Astrocyte (in vitro differentiated cells and primary cell): Measurements from ENCODE around the gene SPRED2. TPM values are rescaled to one million over a fixed set of nuclear protein-coding genes. Genes with fewer than 3 reads are reported as not detected.

Experiments used
- DNase-seq: peaks from one replicate; pipeline ENCODE4 v3.0.0-alpha.2; 2010; ENCODE audit warnings: low read depth
- FAIRE-seq: peaks from 2 replicates; lab custom pipeline; 2011; peaks lifted over from hg19 to GRCh38; lab: Jason Lieb, UNC
- H2AFZ ChIP-seq: 2 replicates; pipeline ENCODE4 v1.6.0; 2012; ENCODE audit warnings: low read depth, low read length, inconsistent platforms
- H3K27ac ChIP-seq: 2 replicates; pipeline ENCODE4 v1.5.1; 2011; ENCODE audit warnings: low read depth, low read length, inconsistent platforms
- H3K27me3 ChIP-seq: 2 replicates; pipeline ENCODE4 v1.6.0; 2011; ENCODE audit warnings: low read length, inconsistent platforms; ENCODE audit not compliant: insufficient read depth
- H3K36me3 ChIP-seq: 2 replicates; pipeline ENCODE4 v1.5.1; 2011; ENCODE audit warnings: low read length, inconsistent platforms; ENCODE audit not compliant: insufficient read depth
- H3K4me1 ChIP-seq: 2 replicates; pipeline ENCODE4 v1.5.1; 2011; ENCODE audit warnings: low read length, inconsistent platforms; ENCODE audit not compliant: insufficient read depth
- H3K4me2 ChIP-seq: 2 replicates; pipeline ENCODE4 v1.6.0; 2012; ENCODE audit warnings: low read length, inconsistent platforms
- H3K4me3 ChIP-seq: 2 replicates; pipeline ENCODE4 v1.5.1; 2011; ENCODE audit warnings: low read depth, mild to moderate bottlenecking, low read length, inconsistent platforms; ENCODE audit not compliant: insufficient read depth
- H3K79me2 ChIP-seq: 2 replicates; pipeline ENCODE4 v1.6.0; 2012; ENCODE audit warnings: mild to moderate bottlenecking, low read length, inconsistent platforms; ENCODE audit not compliant: insufficient read depth
- H3K9ac ChIP-seq: 2 replicates; pipeline ENCODE4 v1.6.0; 2012; ENCODE audit warnings: mild to moderate bottlenecking, low read length, inconsistent platforms
- H3K9me3 ChIP-seq: 2 replicates; pipeline ENCODE4 v1.5.1; 2012; ENCODE audit warnings: low read depth, mild to moderate bottlenecking, low read length, inconsistent platforms; ENCODE audit not compliant: insufficient read depth
- H4K20me1 ChIP-seq: 2 replicates; pipeline ENCODE4 v1.6.0; 2012; ENCODE audit warnings: low read length, inconsistent platforms; ENCODE audit not compliant: insufficient read depth
- H3K27ac Mint-ChIP-seq: one replicate; pipeline ENCODE4 v1.8.0; 2021; ENCODE audit warnings: mild to moderate bottlenecking, mixed read lengths; ENCODE audit not compliant: unreplicated experiment
- H3K27me3 Mint-ChIP-seq: one replicate; pipeline ENCODE4 v1.8.0; 2021; ENCODE audit warnings: low read depth, mixed read lengths; ENCODE audit not compliant: unreplicated experiment
- H3K36me3 Mint-ChIP-seq: one replicate; pipeline ENCODE4 v1.8.0; 2021; ENCODE audit warnings: low read depth, mixed read lengths; ENCODE audit not compliant: unreplicated experiment
- H3K4me1 Mint-ChIP-seq: one replicate; pipeline ENCODE4 v1.8.0; 2021; ENCODE audit warnings: low read depth, mixed read lengths; ENCODE audit not compliant: unreplicated experiment
- H3K4me3 Mint-ChIP-seq: one replicate; pipeline ENCODE4 v1.8.0; 2021; ENCODE audit warnings: mild to moderate bottlenecking, moderate library complexity, mixed read lengths; ENCODE audit not compliant: unreplicated experiment
- H3K9me3 Mint-ChIP-seq: one replicate; pipeline ENCODE4 v1.8.0; 2021; ENCODE audit warnings: mild to moderate bottlenecking, mixed read lengths; ENCODE audit not compliant: unreplicated experiment
- EZH2 ChIP-seq: IDR thresholded peaks from 2 replicates; pipeline ENCODE4 v1.6.1; 2012; ENCODE audit warnings: mild to moderate bottlenecking, low read length, inconsistent platforms; ENCODE audit not compliant: insufficient read depth
- total RNA-seq: library from RNA; stranded (reverse); gene quantifications from 2 replicates; pipeline ENCODE4 v1.2.1, GENCODE V29; 2021
- TF ChIP-seq, protein P1 (sequence below): IDR thresholded peaks from 2 replicates; pipeline ENCODE4 v1.5.1; 2011; ENCODE audit warnings: low read depth, mild to moderate bottlenecking, inconsistent platforms, low read length, moderate library complexity; ENCODE audit not compliant: insufficient read depth

The SPRED2 gene
- total RNA-seq, 1 donor from 2014 or later, result 47.3 TPM

DNA sequence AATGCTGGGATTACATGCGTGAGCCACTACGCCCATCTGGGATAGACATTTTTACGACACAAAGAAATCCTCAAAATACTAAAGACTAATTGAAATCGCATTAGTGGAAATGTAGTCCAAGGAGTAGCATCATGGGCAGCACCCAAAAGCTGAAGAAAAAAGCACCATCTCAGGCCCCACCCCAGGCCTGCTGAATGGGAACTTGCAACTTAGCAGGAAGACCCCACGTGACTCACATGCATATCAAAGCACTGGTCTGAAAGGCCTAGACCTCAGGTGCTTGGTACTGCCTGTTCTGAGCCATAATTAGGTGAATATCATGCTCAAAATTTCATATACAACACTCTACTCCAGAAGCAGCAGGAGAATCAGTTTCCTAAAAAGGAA, 28.9 kb downstream of the SPRED2 start:
- peaks cover 1% of the 10 kb centered on the region for H3K9me3 Mint-ChIP-seq
- no peak overlapping the region for H3K9ac ChIP-seq
- H3K36me3 ChIP-seq, result no peaks in the 10 kb centered on the region
- H4K20me1 ChIP-seq, result peaks cover 92% of the 10 kb centered on the region
- TF ChIP-seq, protein P1, sequence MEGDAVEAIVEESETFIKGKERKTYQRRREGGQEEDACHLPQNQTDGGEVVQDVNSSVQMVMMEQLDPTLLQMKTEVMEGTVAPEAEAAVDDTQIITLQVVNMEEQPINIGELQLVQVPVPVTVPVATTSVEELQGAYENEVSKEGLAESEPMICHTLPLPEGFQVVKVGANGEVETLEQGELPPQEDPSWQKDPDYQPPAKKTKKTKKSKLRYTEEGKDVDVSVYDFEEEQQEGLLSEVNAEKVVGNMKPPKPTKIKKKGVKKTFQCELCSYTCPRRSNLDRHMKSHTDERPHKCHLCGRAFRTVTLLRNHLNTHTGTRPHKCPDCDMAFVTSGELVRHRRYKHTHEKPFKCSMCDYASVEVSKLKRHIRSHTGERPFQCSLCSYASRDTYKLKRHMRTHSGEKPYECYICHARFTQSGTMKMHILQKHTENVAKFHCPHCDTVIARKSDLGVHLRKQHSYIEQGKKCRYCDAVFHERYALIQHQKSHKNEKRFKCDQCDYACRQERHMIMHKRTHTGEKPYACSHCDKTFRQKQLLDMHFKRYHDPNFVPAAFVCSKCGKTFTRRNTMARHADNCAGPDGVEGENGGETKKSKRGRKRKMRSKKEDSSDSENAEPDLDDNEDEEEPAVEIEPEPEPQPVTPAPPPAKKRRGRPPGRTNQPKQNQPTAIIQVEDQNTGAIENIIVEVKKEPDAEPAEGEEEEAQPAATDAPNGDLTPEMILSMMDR, result no peak
- TF ChIP-seq EZH2, result no peak
- no peaks in the 10 kb centered on the region for H3K4me1 ChIP-seq
- no peaks in the 10 kb centered on the region for H3K9me3 ChIP-seq
- H3K27ac ChIP-seq, result no peak overlapping the region
- DNase-seq, result no peak
- no peak overlapping the region for H3K4me2 ChIP-seq
- H3K27ac Mint-ChIP-seq, result no peak overlapping the region
- H3K4me3 ChIP-seq, result no peak overlapping the region
- H3K27me3 ChIP-seq, result no peaks in the 10 kb centered on the region
- H3K79me2 ChIP-seq, result peaks cover 97% of the 10 kb centered on the region
- no peak for FAIRE-seq
- no peaks in the 10 kb centered on the region for H3K27me3 Mint-ChIP-seq
- H3K36me3 Mint-ChIP-seq, result peaks cover 13% of the 10 kb centered on the region
- H3K4me3 Mint-ChIP-seq, result no peak overlapping the region
- H3K4me1 Mint-ChIP-seq, result peaks cover 32% of the 10 kb centered on the region
- H2AFZ ChIP-seq, result no peak overlapping the region

DNA sequence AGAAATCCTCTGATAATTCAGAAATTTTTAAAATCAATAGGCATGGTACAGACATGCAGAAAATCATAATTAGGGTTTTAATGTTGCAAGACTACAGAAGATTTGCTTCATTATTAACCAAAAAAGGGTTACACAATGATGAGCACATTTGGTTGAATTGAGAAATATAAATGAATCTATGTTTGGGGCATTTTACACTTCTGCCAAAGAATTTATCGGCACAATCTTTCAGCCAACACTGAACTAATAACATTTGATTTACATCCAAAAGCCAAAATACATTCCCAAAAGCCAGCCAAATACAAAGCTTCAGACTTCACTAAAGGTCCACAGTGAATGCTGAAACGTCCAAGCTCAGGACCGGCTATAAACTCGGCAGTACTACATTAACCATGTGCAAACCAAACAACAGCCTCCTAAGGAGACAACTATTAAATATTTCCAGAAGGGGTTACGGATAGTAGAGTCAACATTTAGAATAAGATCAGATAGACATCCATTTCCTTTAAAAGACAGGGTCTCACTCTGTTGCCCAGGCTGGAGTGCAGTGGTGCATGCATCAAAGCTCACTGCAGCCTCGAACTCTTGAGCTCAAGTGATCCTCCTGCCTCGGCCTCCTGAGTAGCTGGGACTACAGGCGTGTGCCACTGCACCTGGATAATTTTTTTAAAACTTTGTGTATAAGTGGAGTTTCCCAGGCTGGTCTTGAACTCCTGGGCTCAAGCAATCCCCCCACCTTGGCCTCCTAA, 29.4 kb downstream of the SPRED2 start:
- FAIRE-seq (peak; percentile 17), DNase-seq (no peak)
- no peaks in the 10 kb centered on the region for H3K36me3 ChIP-seq
- H3K9me3 Mint-ChIP-seq, result peaks cover 1% of the 10 kb centered on the region
- peaks cover 16% of the 10 kb centered on the region for H3K36me3 Mint-ChIP-seq
- no peak for TF ChIP-seq EZH2
- TF ChIP-seq, protein P1, result no peak
- H3K27me3 ChIP-seq, result no peaks in the 10 kb centered on the region
- H3K9ac ChIP-seq, result no peak overlapping the region
- H3K4me1 ChIP-seq, result no peaks in the 10 kb centered on the region
- H3K27me3 Mint-ChIP-seq, result no peaks in the 10 kb centered on the region
- H3K4me1 Mint-ChIP-seq, result peaks cover 28% of the 10 kb centered on the region
- no peak overlapping the region for H3K4me3 Mint-ChIP-seq
- peaks cover 97% of the 10 kb centered on the region for H3K79me2 ChIP-seq
- H4K20me1 ChIP-seq, result peaks cover 91% of the 10 kb centered on the region
- H2AFZ ChIP-seq, result no peak overlapping the region
- H3K27ac Mint-ChIP-seq, result no peak overlapping the region
- no peak overlapping the region for H3K27ac ChIP-seq
- no peak overlapping the region for H3K4me3 ChIP-seq
- no peak overlapping the region for H3K4me2 ChIP-seq
- H3K9me3 ChIP-seq, result no peaks in the 10 kb centered on the region

DNA sequence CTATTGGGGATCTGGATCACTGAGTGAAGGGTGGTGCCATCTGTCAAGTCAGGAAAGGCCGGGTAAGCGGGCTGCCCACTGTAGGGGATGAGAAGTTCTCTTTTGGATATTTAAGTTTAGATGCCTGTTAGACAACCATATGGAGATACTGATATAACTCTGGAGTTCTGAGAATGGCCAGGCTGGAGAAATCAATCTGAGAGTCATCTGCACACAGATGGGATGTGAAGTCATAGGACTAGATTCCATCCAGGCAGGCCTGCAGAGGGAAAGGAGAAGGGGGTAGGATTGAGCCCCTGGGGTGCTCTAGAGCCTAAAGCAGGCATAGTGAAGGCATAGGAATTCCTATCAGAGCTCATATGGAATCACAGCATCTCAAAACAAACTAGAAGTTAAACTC, 30.1 kb downstream of the SPRED2 start:
- Mint-ChIP-seq H3K27ac (no peak overlapping the region), H3K4me3 (no peak overlapping the region), H3K36me3 (peaks cover 11% of the 10 kb centered on the region), H3K9me3 (peaks cover 1% of the 10 kb centered on the region), H3K27me3 (no peaks in the 10 kb centered on the region), H3K4me1 (peaks cover 24% of the 10 kb centered on the region)
- Histone ChIP-seq H4K20me1 (peaks cover 91% of the 10 kb centered on the region), H3K27ac (no peak overlapping the region), H3K4me2 (no peak overlapping the region), H3K4me3 (no peak overlapping the region), H3K36me3 (no peaks in the 10 kb centered on the region), H3K9me3 (no peaks in the 10 kb centered on the region), H3K4me1 (peaks cover 5% of the 10 kb centered on the region), H3K27me3 (no peaks in the 10 kb centered on the region), H3K79me2 (peaks cover 97% of the 10 kb centered on the region), H2AFZ (no peak overlapping the region), H3K9ac (no peak overlapping the region)
- TF ChIP-seq, protein P1, result no peak
- TF ChIP-seq EZH2, result no peak
- FAIRE-seq (no peak), DNase-seq (no peak)
